GM21447 (cell line): ENCODE measurements around the gene FBN1.

ENCODE experiments used
- ATAC-seq: cut with Tn5 transposase; IDR thresholded peaks from one replicate; pipeline ENCODE4 v1.9.1; 2021; ENCODE audit not compliant: unreplicated experiment

Gene FBN1

GRCh38 chr15:48645558-48646330 is at the start of gene FBN1:
Gene FBN1, minus strand, starts transcription at chr15:48645709. Its CDS starts 940 bp downstream, at chr15:48644769.
- peak; percentile 47 for ATAC-seq

GRCh38 chr15:48693484-48693883 is 48.0 kb upstream of the FBN1 start:
- ATAC-seq, result no peak

GRCh38 chr15:48688493-48688892 is 43.0 kb upstream of the FBN1 start:
- ATAC-seq, result no peak

- ATAC-seq, result no peak
These were observed 38.7 kb upstream of the FBN1 start for GRCh38 chr15:48683991-48684765.

- no peak for ATAC-seq
These were observed 37.6 kb upstream of the FBN1 start for GRCh38 chr15:48682942-48683651.

GRCh38 chr15:48681353-48681752 is 35.8 kb upstream of the FBN1 start:
- no peak for ATAC-seq

- no peak for ATAC-seq
These were observed 35.3 kb upstream of the FBN1 start for GRCh38 chr15:48680841-48681240.

- ATAC-seq, result no peak
These were observed 34.4 kb upstream of the FBN1 start for GRCh38 chr15:48679952-48680351.

GRCh38 chr15:48678851-48679250 is 33.3 kb upstream of the FBN1 start:
- no peak for ATAC-seq

GRCh38 chr15:48677821-48678220 is 32.3 kb upstream of the FBN1 start:
- ATAC-seq, result no peak

- no peak for ATAC-seq
These were observed 29.9 kb upstream of the FBN1 start for GRCh38 chr15:48675436-48675835.

- no peak for ATAC-seq
These were observed 29.4 kb upstream of the FBN1 start for GRCh38 chr15:48674876-48675275.

GRCh38 chr15:48672206-48672605 is 26.7 kb upstream of the FBN1 start:
- ATAC-seq, result no peak

- no peak for ATAC-seq
These were observed 25.9 kb upstream of the FBN1 start for GRCh38 chr15:48671103-48672022.

- ATAC-seq, result no peak
These were observed 22.2 kb upstream of the FBN1 start for GRCh38 chr15:48667701-48668100.

GRCh38 chr15:48664436-48664835 is 18.9 kb upstream of the FBN1 start:
- no peak for ATAC-seq

GRCh38 chr15:48657950-48658591 is 12.6 kb upstream of the FBN1 start:
- no peak for ATAC-seq

- no peak for ATAC-seq
These were observed 9.3 kb upstream of the FBN1 start for GRCh38 chr15:48654801-48655200.

- ATAC-seq, result no peak
These were observed 8.6 kb upstream of the FBN1 start for GRCh38 chr15:48653913-48654670.
